SK-N-MC (cell line): Measurements from ENCODE around the gene SCPEP1.

ENCODE experiments used
- EZH2 ChIP-seq: fragments of 200-600 bp; sonication (generic); IDR thresholded peaks from one replicate; pipeline ENCODE4 v1.6.1; 2017; ENCODE audit warnings: antibody characterized with exemption
- POLR2AphosphoS5 ChIP-seq: IDR thresholded peaks from 2 replicates; pipeline ENCODE4 v1.6.1; 2012; ENCODE audit warnings: mild to moderate bottlenecking, low read depth, low read length, borderline replicate concordance

- TF ChIP-seq POLR2AphosphoS5: no peak
- TF ChIP-seq EZH2: no peak
Observed at GRCh38 chr17:57040571-57040970, 62.6 kb downstream of the SCPEP1 start.
